Fibroblast of skin of abdomen (primary cell): ENCODE measurements around the gene NPBWR2.

ENCODE experiments used
- DNase-seq: peaks from one replicate; pipeline ENCODE4 v3.0.0-alpha.2; 2013

The NPBWR2 gene

DNA sequence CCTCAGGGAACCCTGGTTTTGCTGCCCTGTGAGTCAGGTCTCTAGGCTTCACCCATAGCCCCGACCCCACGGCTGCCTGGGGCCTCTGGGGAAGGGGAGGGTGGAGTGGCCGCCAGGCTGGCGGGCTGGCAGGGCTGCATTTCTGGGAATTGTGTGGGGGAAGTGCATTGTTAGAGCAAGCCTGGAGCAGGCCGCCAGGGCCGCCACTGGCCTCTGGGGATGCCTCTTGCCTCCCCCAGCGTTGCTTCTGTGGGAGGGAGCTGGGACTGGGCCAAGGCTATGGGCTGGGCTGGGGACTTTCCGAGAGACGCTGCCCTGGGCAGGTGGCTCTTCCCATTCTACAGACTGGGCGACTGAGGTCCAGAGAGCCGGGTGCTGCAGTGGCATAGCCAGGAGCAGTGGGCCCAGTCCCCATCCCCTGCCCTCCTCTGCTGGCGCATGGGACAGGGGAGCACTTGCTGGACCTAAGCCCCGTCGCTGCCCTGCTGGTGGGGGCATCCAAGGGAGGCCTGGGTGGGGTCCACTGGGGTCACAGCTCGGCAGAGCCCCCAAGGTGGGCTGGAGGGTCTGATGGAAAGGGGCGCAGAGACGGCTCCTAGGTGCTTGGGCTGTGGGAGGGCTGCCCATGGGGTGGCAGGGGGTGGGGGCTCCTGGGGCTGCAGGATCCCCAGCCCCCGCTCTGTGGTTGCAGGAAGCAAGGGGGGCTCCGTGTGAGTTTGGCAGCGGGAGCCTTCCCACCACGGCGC lies 51.3 kb downstream of the NPBWR2 start:
- peak; percentile 36 for DNase-seq

DNA sequence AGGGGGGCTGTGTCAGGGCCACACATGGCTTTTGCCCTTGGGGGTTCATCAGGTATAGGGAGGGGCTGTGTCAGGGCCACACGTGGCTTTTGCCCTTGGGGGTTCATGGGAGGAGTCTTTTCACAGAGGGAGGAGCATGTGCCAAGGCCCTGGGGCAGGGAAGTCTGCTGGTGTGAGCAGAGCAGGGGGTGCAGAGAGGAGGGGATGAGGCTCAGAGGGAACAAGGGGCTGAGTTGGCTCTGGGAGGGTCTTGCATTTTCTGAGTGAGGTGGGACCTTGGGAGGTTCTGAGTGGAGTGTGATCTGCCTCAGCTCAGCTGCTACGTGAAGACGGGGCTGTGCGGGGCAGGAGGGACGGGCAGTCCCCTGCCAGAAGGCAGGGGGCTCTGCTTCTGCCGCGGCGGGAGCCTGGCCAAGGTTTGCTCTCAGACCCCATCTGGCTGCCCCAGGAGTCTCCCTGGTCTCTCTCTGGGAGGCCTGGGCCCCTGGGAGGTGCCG lies 51.9 kb downstream of the NPBWR2 start:
- DNase-seq, result no peak

GRCh38 chr20:64053841-64054661 lies 53.3 kb downstream of the NPBWR2 start:
- DNase-seq, result peak; percentile 51
